HTERT RPE-1 (cell line): ENCODE data around the gene IFT20.
"Not testable (repeated sequence)": the region's sequence is repeated elsewhere in the genome, so short reads cannot be mapped to it uniquely, and the experiment has no call there.

Experiments used
- in situ Hi-C: fragments of 300-500 bp; cut with MboI; formaldehyde crosslinking; loops from 4 replicates; pipeline ENCODE4 v1.14.3; 2020; ENCODE audit warnings: low sequenced_read_pairs

IFT20 gene

DNA sequence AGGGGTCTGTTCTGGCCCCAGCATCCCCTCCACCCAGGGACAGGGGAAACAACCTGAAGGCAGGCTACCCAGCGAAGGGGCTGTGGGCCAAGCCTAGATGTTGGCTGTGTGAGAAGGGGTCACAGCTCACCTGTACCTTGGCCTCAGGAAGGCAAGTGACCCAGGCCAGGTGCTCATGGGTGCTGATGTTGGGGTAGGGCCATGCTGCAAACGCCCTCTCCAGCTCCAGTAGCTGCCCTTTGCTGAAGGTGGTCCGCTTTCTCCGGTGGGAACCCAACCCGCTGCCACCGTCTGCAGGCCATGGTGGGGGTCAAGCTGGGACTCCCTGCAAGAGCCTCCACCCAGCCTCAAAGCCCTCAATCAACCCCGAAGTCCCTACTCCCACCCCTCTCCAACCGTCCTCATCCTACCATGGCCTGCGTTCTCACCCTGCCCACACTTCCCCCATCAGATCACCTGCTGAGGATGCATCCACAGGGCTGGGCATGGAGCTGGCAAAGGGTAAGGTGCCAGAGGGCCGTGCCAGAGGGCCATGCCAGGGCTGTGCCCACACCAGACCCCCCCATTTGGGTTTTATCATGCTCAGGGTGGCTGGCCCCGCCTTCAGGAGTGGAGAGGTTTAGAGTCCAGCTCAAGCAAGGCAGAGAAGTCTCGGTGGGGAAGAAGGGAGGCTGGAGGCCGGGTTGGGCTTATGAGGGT, 29.5 kb upstream of the IFT20 start, which contains the start of gene SEBOX:
TSS of gene SEBOX (minus strand) at position 535 of the 699 bp plus-strand sequence. CDS start at position 487, 48 bp downstream.
- in situ Hi-C loops: no loop called here

DNA sequence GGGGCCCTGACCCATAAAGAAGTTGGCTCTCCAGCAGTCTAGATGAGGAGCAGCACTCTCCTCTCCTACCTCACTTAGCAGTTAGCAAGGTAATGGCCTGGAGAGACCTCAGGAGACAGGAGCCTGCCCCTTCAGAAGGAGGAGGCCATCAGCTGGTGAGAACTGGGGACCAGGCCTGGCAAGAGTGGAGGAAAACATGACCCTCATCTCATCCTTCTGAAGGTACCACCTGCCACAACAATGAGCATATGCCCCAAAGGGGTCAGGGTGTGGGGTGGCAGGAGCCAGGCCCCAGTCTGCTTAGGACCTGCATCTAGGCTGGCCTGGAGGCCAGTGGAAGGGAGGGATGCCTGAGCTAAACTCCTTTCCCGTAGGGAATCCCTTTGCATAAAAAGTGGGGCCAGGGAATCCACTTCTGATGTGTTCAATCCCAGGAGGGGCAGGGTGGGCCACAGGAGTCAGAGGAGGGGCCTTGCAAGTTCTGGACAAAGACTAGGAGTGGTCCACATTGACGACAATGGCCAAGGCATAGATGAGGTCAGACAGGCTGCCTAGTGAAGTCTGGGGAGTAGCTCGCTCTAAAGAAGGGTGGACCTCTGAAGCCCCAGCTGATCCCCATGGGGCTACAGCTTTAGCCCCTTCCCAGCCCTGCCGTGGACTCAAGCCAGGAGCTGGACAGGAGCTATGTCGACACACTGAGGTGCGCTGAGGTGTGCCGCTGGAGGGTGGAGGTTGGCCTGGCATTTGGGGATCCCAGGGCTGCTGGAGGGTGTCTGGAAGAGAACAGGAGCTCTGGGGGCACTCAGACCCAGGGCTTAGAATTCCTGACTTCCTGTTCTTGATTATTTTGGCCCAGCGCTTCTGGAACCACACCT, 28.7 kb upstream of the IFT20 start:
- in situ Hi-C loops: no loop called here

DNA sequence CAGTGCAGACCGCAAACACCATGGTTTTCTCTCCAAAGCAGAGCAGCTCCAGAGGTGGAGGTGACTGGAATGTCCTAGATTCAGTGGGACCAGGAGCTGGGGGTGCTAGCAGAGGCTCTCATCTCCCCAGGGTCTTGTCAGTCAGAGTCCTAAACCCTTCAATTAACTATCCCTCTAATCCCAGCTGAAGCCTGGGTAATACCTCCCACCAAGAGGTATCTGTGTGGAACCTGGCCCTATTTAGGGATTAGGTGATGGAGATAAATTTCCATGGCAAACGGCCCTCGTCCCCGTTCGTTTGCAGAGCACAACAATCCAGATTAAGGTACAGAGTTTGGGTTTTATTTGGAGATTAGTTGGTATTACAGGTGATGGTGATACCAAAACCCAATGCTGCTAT, 27.9 kb upstream of the IFT20 start:
- in situ Hi-C loops: no loop called here

DNA sequence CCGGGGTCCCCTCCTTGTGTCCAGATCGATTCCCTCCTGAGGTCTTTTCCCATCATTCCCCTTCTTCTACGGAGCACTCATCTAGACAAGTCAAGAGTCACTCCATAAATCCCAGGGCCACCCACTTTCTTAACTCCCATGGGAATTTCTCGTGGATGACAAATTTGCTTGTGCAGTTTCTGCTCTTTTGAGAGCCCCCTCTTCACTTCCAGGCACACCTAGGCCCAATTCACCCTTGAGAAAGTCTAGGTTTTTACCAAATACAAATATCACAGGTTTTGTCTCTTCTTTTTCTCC, 22.6 kb upstream of the IFT20 start:
- in situ Hi-C loops: no loop called here

DNA sequence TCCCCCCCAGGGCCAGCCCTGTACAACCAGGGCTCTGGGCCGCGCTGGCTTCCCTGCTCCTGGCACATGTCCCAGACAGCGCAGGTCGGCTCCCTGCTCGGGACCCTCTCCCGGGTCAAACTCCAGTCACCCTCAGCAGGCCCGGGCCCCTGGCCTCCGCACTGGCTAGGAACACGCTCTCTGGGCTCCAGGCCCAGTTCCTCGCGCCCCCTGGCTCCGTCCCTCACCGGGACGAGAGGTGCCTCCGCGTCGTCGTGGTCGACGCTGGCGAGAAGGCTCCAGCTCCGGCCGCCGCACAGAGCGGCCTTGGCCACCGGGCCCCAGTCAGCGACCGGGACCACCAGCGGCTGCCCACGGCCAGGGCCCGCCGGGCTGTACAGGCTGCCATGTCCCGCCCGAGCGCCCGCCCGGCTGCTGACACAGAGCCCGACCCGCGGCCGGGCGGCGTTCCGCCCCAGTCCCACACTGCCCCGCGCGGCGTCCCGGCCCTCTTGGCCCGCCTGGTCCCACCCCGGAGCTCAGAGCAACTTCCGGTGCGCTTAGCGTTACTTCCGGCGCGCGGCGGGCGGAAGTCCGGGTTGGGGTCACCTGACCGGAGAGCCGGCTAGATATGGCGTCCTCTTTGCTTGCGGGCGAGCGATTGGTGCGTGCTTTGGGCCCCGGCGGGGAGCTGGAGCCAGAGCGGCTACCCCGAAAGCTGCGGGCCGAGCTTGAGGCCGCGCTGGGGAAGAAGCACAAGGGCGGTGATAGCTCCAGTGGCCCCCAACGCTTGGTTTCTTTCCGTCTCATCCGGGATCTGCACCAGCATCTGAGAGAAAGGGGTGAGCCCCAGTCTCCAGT, 22.0 kb upstream of the IFT20 start, which contains the start of gene POLDIP2:
TSS of gene POLDIP2 (minus strand) at position 467 of the 840 bp plus-strand sequence. CDS start at position 388, 79 bp downstream.
- in situ Hi-C loops: no loop called here

DNA sequence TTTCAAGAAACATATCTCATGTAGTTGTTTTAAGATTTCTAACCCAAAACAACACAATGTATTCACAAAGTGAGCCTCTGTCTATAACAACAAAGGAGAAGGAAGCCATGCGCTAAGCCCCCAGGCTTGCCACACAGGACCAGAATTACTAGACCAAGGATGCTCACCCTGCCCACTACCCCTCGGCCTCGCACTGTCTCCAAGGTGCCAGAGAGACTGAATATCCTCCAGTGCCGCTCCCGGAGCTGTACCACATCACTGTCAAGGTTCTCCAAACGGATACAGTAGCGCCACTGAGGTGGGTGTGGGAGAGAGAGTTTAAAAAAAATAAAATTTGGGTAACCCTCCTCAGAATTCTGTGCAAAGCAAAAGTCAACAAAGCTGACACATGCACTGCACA, 15.0 kb upstream of the IFT20 start:
- in situ Hi-C loops: no loop called here

DNA sequence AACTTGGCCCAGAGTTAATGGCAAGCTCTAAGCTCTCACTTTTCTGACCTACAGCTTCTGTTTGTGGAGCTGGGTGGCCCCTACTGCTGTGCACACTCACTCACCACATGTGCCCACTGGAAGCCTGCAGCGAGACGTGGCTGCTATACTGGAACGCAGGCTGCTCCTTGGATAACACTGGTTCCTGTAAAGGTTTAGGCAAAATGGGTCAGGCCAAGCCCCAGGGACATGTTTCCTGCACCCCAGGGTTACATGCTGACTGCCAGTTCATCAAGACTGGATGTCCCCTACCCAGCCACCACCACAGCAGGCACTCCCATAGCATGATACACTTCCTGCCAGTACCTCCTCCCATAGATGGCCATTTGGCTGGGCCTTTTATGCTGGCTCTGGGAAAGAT, 13.7 kb upstream of the IFT20 start:
- in situ Hi-C loops: no loop called here

DNA sequence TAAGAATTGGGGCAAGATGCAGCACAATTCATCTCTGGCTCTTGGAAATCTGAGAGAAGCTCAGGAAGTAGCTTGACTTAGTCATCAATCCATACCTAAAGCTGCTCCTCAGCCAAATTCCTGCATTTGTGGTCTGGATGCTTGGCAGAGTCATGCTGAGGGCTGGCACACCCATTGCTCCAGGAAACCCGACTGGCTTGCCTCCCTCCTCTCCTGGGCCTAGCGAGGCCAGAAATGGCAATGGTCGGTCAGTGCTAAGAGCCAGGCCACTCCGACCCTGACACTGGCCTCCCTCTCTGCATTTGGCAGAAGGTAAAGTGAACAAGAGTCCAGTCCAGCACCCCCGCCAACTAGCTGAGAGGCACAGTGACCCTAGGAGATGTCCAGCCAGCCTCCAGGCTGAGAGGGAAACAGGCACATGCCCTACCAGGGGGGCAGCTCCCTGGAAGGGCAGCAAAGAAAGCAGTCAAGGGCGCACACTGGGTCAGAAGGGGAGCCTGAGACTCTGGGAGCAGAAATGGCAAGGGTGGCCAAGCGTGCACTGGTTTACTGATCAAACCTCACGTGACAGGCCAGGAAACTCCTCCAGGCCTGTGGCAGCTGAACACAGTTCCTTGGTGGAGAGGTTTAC, 12.1 kb upstream of the IFT20 start:
- in situ Hi-C loops: no loop called here

DNA sequence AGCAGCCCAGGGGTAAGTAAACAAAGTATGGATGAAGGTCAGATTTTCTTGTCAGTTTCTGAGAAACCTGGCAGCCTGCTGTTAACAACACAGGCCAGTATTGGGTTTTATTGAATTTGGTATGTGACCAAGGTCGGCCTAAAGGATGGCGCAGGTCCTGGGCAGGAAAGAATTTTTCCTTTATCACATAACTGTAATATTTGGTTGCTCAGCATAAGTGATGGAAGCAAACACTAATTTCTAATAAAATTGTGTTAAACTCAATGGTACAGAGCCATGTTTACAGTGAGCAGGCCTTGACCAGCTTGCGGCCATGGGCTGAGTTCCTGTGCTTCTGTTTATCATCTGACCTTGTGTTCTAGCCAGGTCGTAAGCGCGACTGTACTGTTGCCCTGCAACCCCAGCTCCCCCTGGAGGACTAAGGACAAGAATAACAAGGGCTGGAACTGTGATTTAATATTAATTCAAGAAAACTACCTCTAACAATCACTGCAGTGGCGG, 11.5 kb upstream of the IFT20 start:
- in situ Hi-C loops: no loop called here

DNA sequence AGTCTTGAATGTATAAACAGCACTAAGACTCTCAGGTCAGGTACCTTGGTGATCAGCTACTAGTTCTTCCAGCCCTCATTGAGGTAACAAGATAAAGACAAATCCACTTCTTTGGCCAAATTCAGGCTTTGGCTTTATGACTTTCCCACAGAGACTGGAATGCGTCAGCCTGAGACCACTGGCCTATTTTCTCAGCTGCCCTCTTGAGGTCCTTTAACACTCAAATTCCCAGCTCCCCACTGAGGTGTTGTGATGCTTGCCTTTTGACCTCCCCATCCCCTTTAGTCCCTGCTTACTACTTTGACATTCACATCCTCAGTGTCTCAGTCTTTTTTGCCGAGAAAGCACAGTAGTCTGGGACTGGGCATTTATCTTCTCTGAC, 10.9 kb upstream of the IFT20 start:
- in situ Hi-C loops: no loop called here

DNA sequence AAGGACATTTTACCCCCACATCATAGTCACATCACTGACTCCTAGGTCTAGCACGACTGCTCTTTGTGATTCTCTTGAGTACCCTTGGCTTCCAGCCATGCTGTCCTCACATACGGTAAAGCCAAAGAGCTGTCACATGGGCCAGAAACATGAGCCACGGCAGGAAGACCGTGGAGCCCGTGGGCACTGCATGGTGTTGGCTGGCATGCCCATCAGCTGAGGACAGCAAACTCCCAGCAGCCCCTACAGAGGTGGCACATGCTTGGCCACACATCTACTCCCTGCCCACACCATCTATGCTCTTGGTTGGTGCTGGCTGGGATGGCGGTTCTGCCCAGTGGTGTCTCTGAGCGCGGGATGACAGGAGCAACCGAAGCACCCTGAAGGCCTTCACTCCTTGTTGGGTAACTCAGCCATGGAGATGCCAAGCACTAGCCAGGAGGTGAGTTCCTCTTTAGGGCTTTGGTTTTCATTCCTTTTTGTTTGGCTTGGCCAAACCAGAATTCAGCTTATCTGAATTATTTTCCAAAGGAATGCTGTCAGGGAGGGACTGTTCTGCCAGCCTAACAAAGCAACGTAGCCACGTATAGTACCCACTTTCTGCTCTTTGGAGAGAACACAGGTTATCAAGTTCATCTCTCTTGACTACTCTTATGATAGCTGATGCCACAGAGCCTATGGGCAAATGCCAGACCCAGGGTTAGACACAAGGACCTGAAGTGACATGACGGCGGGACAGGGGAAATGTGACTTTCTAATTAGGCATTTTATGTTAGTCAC, 10.3 kb upstream of the IFT20 start:
- in situ Hi-C loops: no loop called here

DNA sequence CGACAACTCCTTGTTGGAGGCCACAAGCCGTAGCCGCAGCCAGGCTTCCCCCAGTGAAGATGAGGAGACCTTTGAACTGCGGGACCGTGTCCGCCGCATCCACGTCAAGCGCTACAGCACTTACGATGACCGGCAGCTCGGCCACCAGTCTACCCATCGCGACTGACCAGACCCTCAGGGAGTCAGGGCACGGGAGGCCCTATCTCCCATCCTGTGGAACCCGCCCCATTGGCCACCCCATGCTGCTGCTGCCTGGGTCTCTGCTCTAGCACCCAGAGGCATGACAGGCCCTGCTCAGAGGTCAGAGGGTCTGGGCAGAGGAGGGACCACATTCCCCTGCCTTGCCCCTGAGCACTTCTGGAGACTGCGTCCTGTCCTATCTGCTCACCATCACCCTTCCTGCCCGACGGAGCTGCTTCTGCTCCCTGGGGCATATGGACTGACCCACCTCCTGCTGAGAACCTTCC, 9.2 kb upstream of the IFT20 start:
- in situ Hi-C loops: no loop called here

DNA sequence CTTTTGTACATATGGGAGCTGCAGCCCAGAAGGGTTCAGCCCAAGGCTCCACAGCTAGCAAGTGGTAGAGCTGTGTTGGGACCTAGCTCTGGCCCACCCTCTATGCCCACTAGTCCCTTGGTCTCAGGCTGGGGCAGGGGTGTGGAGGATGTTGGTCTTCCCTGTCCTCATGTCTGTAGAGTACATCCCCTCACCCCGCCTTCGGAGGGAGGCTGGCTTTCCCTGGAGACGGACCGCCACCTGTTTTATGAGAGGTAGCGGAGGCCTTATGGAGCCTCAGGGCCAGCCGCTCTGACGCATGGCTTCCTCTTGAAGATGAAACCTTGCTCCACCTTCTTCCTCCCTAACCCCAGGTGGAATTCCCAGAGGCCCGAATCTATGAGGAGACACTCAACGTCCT, 8.7 kb upstream of the IFT20 start:
- in situ Hi-C loops: no loop called here

DNA sequence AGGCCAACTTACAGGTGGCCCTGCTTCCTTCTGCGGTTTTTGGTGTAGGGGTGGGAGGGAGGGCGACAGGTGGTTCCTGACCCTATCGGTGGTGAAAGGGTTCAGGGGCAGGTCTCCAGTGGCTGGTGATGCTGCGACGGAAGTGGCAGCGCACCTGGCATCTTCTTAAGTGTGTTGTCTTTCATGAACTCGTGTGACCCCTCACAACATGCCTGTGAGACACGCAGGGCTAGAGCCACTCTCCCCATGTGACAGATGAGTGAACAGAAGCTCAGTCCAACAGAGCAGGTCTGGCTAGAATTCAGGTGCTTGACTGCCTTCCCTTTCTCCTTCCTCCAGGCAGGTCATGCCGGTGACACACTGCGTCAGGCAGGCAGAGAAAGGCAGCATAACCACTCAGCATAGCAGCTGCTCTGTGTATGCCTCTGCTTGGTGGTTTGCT, 8.2 kb upstream of the IFT20 start:
- in situ Hi-C loops: no loop called here

DNA sequence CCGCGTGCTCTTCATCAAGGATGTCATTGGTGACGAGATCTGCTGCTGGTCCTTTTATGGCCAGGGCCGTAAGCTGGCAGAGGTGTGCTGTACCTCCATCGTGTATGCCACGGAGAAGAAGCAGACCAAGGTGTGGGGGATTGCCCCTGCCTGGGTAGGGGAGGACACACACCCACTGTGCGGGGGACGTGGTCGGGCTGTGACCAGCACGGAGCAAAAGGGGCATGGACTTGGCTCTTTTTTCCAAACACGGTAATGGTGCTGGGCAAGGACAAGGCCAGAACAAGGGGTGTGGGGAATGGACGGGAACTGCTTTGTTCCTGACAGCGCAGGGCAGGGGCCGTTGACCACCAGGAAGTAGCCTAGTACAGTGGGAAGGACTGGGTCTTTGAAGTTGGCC, 7.0 kb upstream of the IFT20 start:
- in situ Hi-C loops: no loop called here

DNA sequence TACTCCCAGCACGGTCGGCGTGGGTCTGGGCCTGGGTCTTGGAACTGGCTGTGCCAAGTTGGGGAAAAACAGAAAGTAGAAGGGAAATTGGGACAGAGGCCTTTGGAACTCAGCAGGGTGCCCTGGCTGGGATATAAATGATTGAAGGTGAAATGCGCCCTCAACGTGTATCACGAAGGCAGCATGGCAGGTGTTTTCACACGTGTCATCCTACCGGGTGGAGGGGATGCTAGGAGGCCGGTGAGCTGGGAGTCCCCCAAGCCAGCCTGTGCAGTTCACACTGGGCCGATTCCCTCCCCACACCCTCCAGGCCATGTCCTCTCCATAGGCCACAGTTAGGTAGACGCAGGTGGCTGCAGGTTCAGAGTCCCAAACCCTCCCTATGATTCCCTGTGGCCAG, 6.2 kb upstream of the IFT20 start:
- in situ Hi-C loops: no loop called here

DNA sequence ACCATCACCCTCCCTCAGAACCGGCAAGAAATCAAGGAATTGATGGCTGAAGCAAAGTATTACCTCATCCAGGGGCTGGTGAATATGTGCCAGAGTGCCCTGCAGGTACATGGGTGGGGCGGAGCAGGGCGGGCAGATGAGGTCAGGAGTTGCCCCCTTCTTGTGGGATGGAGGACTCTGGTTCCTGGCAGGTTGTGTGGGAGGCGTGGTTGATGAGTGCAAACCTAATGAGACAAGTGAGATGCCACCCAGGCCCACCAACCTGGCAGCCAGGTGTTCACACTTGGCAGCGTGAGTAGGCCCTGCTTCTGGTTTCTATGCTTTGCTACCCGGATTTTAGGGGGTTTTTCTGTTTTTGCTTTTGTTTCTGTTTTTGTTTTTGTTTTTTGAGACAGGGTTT, 5.1 kb upstream of the IFT20 start:
- in situ Hi-C loops: no loop called here

DNA sequence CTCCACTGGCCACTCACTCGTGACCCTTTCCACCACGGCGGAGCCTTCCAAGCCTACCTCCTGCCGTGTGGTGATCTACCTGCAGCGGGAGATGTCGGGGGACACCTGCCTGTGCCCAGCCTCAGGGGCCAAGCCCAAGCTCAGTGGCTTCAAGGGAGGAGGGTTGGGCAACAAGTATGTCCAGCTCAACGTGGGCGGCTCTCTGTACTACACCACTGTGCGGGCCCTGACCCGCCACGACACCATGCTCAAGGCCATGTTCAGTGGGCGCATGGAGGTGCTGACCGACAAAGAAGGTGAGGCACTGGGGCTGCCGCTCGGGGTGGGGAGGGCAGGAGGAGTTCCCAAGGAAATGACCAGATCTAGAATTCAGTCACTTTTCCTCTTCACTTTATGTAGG, 4.2 kb upstream of the IFT20 start:
- in situ Hi-C loops: no loop called here

DNA sequence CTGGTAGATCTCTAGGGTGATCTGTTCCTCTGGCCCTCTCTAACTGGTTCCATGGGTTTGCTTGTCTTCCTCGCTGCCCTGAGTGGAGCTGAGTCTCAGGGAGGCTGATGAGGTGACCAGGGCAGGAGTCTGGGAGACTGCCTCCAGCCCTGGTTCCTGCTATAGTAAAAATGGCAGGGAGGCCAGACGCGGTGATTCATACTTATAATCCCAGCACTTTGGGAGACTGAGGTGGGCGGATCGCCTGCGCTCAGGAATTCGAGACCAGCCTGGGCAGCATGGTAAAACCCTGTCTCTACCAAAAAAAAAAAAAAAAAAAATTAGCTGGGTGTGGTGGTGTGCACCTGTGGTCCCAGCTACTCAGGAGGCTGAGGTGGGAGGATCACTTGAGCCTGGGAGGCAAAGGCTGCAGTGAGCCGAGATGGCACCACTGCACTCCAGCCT, 3.5 kb upstream of the IFT20 start:
- in situ Hi-C loops: not testable (repeated sequence)
